Measurements from ENCODE around the gene MBD5.

DNA sequence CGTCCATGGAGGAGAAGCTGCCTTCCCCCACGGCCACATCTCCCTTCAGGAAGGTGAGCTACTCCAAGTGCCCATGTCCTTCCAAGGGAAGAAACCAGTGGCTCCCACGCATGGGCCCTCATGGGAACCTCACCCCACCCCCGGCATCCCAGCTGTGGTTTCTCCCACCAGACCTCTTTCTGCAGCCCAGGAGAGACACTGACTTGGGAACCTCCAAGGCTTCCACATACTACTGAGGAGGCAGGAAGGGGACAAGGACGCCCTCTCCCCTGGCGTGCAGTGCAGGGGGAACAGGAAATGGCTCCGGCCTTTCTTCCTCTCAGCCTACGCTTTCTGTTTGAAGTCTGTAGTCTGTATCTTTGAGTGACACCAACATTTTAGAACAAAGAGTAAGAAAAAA, 519.1 kb downstream of the MBD5 start:
- TF ChIP-seq CTCF (IDR thresholded peaks at IDR 0.05) (no peak), POLR2A (IDR thresholded peaks at IDR 0.05) (no peak), EP300 (IDR thresholded peaks at IDR 0.05) (no peak)

Data from stomach (tissue), 4 donors.